Ecto neural progenitor cell (in vitro differentiated cells): ENCODE data around the gene NDST3.

Experiments
- DNase-seq: peaks from one replicate; pipeline ENCODE4 v3.0.0-alpha.2; 2018; ENCODE audit warnings: low spot score

Gene NDST3

GRCh38 chr4:118034053-118034785 is at the start of gene NDST3:
Gene NDST3 (plus strand): TSS chr4:118034486. CDS start chr4:118053911, 19,425 bp downstream.
- peak; percentile 77 for DNase-seq

- no peak for DNase-seq
Measured at GRCh38 chr4:117986321-117986720, 48.0 kb upstream of the NDST3 start.

- DNase-seq: no peak
Measured at GRCh38 chr4:117987464-117987863, 46.8 kb upstream of the NDST3 start.

- DNase-seq: no peak
Measured at GRCh38 chr4:117996891-117997290, 37.4 kb upstream of the NDST3 start.

DNA sequence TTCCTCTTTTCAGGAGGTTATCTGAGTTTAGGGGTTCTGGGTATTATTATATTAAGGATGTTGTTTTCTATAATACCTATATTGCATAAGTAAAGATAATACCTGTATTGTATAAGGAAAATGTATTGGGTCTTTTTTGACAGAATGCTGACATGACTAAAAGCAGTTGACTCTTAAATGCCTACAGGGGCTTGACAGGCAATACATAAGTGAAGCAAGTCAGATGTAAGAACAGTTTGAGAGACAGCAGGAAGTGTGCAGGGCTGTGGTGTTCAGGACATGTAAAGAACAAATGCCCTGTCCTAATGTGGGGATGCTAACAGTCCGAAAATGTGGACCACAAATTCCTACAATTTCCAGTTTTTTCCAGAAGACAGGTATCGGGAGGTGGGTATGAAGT is 30.2 kb upstream of the NDST3 start:
- no peak for DNase-seq

DNA sequence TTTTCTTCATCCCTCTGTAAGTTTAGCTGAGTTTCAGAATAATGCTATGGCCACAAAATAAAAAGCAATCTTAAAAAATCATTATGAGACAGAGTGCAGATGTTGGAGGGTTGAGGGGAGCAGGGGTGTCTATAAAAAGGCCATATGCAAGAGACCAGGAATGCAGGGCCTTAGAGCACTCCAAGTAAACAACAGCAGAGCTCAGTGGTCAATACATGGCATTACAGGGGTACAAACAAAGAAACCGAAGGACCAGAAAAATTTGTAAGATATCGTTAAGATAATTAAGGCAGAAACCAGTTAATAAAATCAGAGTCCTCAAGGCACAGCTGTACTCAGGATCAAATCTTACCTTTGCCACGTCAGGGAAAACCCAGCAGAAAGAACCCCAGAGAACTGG is 28.4 kb upstream of the NDST3 start:
- no peak for DNase-seq

- DNase-seq: no peak
Measured at GRCh38 chr4:118012142-118012541, 22.1 kb upstream of the NDST3 start.

- no peak for DNase-seq
Measured at GRCh38 chr4:118014831-118015230, 19.5 kb upstream of the NDST3 start.

GRCh38 chr4:118018381-118019145 is 15.7 kb upstream of the NDST3 start:
- DNase-seq: no peak

DNA sequence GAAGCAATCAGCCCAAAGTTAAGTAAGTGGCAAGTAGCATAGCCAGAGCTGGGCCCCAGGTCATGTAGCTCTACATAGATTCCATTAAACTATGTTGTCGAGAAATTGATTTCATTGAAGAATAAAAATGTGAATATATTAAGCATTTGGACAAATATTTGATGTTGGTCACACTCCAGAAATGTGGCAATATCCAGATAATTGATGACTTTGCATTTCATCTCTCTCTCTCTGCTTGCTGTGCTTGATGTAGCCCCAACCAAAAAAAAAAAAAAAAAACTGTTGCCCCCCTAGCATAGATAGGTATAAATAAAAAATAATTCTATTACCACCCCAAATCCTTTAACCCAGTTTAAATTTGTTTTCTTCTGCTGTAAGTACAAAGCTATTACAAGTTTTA is 7.5 kb upstream of the NDST3 start:
- no peak for DNase-seq

- no peak for DNase-seq
Measured at GRCh38 chr4:118029224-118029623, 5.1 kb upstream of the NDST3 start.

DNA sequence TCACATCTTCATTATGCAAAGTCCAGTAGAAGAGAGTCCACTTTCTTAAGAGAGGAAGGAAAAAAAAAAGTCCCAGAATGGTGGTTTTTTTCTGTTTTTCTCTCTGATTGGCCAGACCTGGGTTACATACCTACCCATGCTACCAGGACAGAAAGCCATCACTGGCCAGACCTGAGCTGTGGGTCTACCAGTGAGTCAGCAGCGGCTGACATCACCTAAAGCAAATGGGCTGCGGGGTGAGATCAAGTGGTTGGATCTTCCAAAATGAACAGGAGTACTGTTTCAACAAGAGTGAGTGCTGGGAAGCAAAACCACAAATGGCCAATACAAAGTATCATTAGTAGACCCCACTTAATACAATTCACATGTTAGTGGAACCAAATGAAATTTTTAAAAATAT is 1.6 kb upstream of the NDST3 start:
- DNase-seq: no peak

DNA sequence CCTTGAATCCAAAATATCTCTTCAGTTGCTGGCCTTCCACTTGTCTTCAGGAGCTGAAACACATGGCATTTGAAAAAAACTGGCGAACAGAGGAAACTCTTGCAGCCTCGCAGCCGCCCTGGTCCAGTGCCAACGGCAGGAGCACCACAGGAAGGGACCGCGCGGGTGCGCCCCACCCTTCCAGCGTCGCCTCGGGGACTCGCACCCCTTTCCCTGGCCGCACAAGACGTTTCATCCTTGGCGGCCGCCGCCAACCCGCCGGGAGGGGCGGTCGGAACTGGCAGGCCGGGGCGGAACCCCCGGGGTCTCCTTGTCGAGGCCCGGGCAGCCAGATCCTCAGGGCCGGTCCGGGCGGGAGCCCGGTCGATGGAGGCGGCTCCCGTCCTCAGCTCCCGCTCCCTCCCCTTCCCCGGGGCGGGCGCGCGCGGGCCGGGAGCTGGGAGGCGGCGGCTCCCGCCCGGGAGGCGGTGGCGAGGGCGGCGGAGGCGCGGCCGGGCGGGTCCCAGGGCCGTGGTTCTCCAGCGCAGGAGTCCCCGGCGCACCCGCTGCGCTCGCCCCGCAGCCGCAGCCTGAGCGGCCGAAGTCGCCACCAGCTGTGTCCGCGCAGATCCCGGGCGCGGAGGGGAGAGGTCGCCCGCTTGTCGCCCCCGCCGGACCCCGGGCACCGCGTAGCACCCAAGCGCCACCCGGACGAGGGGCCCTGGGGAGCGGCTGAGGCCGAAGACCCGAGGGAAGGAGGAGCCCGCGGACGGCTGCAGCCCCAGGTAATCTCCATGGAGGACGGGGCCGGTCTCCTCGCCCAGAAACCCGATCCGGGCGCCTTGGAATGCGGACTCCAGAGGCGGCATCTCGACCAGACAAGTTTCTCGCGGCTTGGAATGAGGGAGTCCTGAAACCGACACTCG is 886 bp upstream of the NDST3 start:
- peak; percentile 81 for DNase-seq

GRCh38 chr4:118035309-118035708 is 1.0 kb downstream of the NDST3 start:
- DNase-seq: no peak

- DNase-seq: no peak
Measured at GRCh38 chr4:118036336-118036735, 2.0 kb downstream of the NDST3 start.

DNA sequence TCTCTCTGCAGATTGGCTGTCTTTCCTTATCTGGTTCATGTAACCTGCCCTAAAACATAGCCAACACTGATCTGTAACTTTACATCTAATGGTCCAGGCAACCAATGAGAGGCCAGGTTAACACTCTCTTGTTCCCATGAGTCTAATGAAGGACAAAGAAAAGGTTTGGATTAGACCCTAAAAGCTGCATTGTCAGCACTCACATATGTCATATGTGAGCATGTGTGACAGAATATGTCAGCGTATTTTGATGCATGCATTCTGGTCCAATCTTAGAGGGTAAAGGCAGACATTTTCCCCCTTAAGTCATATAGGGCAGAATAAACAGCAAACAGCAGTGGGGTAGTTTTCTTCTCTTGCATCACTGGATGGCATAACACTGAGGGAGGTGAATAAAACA is 3.7 kb downstream of the NDST3 start:
- DNase-seq: no peak

GRCh38 chr4:118046323-118046722 is 12.0 kb downstream of the NDST3 start:
- no peak for DNase-seq

- DNase-seq: no peak
Measured at GRCh38 chr4:118047043-118047442, 12.8 kb downstream of the NDST3 start.

DNA sequence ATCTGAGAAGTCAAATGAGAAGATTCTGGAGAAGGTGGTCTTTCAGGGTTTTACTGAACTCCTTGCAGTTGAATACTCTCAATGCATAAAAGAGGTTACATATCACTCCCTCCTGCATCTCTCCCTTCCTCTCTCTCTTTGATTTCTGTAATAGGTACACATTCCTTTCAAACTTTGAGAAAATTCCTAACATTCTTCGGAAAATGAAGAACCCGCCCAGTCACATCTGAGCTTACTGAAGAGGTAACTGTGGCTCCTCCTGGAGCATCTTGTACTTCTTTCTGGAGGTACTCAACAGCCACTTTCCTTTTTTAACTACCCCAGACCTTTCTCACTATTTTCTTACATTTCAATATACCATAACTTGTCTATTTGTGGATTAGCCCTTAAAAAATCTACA is 24.7 kb downstream of the NDST3 start:
- DNase-seq: no peak

- DNase-seq: no peak
Measured at GRCh38 chr4:118059397-118059796, 25.1 kb downstream of the NDST3 start.

DNA sequence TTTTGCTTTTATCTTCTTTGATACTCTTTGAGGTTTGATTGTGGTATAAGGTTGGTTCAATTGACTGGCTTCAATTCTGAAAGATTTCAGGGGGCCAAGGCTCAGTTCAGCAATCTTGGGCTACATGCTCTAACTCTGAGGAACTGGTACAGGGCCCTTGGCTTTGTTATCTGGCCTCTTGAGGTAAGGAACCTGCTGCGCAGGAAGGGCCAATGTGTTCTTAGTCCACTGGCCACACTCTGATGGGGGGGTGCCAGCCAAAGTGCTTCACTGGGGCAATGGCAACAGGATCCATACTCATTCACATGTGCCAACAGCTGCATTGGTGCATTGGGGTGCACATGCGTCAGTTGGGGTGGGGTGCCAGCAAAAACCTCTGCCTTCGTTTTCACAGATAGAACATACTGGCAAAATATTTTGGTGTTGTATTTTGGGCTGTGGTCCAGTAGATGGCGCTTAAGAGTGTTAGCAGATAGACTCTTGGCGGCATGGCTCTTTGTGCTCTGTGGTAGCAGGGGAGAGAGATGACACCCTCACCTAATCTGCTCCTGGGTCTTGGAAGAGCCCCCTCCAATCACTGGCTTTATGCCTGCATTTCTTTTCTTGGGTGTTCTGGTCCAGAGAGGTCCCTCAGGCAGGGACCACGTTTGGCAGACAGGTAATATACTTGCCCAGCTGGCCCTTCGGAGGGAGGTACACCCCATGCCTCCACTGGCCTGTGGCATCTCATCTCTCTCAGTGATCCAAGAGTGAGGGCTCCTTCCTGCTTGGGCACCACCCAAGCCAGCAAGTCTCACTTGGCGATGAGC is 42.9 kb downstream of the NDST3 start:
- DNase-seq: no peak

DNA sequence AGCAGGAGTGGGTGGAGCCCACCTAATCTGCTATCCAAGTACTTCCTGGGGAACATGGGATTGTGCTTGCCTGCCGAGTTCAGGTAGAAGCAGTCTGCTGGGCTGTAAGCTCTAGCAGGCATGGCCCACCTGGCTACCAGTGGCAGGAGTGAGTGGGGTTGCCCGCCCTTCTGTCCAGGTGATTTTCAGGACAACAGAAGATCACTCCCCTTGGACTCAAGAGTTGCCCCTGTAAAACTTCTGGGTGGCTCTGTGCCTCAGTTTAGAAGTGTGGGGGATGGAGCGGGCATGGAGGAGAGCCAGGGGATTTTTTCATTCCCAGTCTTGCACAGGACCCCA is 43.5 kb downstream of the NDST3 start:
- no peak for DNase-seq
